ENCODE data around the gene USH2A.

DNA sequence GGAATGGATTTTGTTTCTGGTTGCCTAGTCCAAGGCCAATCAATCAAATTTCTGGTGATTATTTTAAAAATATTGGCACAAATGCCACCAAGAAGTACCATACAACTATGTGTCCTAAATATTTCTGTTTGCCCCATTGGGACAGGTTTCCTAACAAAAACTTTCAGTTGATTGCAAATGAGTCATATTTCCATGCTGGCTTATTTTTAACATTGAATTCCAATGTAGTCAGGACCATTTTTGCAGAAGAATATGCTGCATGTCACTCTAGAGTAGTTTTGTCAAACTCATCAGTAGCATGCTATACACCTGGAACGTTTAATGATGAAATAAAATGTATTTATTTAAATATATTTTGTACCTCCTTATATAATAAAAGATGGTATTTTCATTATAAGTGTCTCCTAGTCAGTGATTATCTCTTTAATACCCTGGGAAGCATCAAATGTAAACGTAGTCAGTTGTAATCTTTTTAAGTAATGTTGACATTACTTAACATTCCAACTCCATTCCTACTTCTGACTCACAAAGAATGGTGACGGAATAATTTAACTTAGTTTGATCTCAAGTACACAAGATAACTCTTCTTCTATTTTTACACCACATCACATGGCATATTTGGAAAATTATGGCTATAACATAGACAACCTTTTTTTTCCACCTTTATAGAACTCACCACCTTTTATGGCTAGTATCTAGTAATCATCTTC, 39.0 kb upstream of the USH2A start:
- TF ChIP-seq, protein P1, sequence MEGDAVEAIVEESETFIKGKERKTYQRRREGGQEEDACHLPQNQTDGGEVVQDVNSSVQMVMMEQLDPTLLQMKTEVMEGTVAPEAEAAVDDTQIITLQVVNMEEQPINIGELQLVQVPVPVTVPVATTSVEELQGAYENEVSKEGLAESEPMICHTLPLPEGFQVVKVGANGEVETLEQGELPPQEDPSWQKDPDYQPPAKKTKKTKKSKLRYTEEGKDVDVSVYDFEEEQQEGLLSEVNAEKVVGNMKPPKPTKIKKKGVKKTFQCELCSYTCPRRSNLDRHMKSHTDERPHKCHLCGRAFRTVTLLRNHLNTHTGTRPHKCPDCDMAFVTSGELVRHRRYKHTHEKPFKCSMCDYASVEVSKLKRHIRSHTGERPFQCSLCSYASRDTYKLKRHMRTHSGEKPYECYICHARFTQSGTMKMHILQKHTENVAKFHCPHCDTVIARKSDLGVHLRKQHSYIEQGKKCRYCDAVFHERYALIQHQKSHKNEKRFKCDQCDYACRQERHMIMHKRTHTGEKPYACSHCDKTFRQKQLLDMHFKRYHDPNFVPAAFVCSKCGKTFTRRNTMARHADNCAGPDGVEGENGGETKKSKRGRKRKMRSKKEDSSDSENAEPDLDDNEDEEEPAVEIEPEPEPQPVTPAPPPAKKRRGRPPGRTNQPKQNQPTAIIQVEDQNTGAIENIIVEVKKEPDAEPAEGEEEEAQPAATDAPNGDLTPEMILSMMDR (IDR thresholded peaks at IDR 0.05; ENCODE audit: low read length) = no peak
- TF ChIP-seq EZH2 (optimal IDR thresholded peaks at IDR 0.05; ENCODE audit: low read depth, low read length) = no peak
